H7 (cell line): ENCODE data around the gene RBBP5. TPM values are rescaled to one million over a fixed set of nuclear protein-coding genes. Genes with fewer than 3 reads are reported as not detected.

Source experiments
- DNase-seq: peaks from one replicate; pipeline ENCODE4 v3.0.0; 2012
- H3K27me3 ChIP-seq: 2 replicates; pipeline ENCODE4 v1.6.0; 2011; ENCODE audit warnings: mild to moderate bottlenecking, low read length; ENCODE audit not compliant: control insufficient read depth, insufficient read depth
- H3K36me3 ChIP-seq: replicated peaks from 2 replicates; pipeline ENCODE4 v1.5.1; 2011; ENCODE audit warnings: low read length; ENCODE audit not compliant: control insufficient read depth, insufficient read depth
- H3K4me3 ChIP-seq: 2 replicates; pipeline ENCODE4 v1.5.1; 2011; ENCODE audit warnings: low read depth, mild to moderate bottlenecking, control low read depth, low read length, moderate library complexity; ENCODE audit not compliant: insufficient read depth
- total RNA-seq: library from RNA; depleted of rRNA; stranded (reverse); fragments of >200 nt; shearing (Covaris generic); gene quantifications from 2 replicates; pipeline ENCODE4 v1.2.3, GENCODE V29; 2014

Gene RBBP5
- total RNA-seq, 1 experiment from 2014 or later = 21.7 TPM

- Histone ChIP-seq H3K36me3 (no peaks in the 10 kb centered on the region), H3K27me3 (no peaks in the 10 kb centered on the region), H3K4me3 (no peak overlapping the region)
- no peak for DNase-seq
Observed at GRCh38 chr1:205062319-205062718, 59.5 kb downstream of the RBBP5 start.

DNA sequence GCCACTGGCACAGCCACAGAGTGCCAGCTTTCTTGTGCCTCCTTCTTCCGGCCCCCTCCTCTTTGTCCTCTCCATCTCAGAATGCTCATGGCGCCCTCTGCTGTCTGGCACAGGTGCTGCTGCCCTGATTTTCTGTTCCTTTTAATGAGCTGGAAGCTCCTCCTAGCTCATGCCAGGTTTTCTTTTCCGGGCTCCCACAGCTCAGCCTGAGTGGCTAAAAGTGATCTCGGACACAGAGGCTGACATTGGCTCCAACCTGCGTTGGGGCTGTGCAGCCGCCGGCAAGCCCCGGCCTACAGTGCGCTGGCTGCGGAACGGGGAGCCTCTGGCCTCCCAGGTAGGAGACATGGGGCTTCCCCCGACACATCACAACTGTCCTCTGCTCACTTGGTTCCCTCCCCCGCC is 60.1 kb downstream of the RBBP5 start:
- DNase-seq = peak; percentile 96
- Histone ChIP-seq H3K36me3 (no peaks in the 10 kb centered on the region), H3K27me3 (no peaks in the 10 kb centered on the region), H3K4me3 (no peak overlapping the region)

DNA sequence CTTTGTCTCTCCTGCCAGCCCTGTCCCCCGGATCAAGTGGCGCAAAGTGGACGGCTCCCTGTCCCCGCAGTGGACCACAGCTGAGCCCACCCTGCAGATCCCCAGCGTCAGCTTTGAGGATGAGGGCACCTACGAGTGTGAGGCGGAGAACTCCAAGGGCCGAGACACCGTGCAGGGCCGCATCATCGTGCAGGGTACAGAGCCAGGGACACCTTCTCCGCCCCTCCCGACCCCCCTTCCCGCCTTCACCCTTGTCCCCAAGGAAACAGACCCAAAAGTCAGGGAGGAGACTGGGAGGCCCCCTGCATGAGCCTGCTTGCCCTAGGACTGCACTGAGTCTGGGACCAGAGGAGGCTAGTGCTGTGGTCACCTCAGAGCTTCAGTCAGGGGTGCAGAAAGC is 60.6 kb downstream of the RBBP5 start:
- Histone ChIP-seq H3K27me3 (no peaks in the 10 kb centered on the region), H3K4me3 (no peak overlapping the region), H3K36me3 (no peaks in the 10 kb centered on the region)
- peak; percentile 76 for DNase-seq

DNA sequence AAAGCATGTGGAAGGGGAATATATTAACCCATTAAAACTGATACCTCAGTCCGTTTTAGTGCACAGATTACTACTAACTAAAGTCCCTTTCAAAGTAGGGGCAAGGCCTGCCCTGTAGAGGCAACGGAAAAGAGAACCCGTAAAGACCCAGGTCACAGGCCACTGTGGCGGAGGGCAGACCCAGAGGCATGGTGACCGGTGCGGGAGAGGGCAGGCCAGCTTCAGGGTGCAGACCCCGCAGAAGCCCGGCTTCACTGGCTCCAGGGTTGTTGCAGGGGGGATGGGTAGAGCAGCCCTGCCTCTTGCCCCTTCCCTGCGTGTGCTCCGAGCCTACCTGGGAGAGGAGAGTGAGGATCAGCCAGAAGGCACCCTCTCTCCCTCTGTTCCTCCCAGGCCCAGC is 61.0 kb downstream of the RBBP5 start:
- Histone ChIP-seq H3K36me3 (no peaks in the 10 kb centered on the region), H3K27me3 (no peaks in the 10 kb centered on the region), H3K4me3 (no peak overlapping the region)
- no peak for DNase-seq

DNA sequence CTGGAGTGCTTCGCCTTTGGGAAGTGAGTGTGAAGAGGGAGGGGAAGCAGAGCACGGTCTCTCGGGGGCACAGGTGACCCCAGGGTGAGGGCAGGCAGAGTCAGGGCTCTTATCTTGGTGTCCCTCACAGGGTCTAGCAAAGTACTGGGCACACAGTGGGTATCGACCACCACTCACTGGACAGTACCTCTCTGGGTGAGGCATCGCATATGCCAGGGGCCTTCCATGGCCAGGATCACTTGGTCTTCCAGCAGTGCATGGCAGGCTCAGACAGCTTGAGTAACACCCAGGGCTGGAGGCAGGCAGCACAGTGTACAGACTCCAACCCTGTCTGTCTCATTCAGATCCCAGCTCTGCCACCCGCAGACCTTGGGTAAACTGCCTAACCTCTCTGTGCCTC is 62.1 kb downstream of the RBBP5 start:
- DNase-seq = no peak
- Histone ChIP-seq H3K27me3 (no peaks in the 10 kb centered on the region), H3K4me3 (no peak overlapping the region), H3K36me3 (no peaks in the 10 kb centered on the region)

GRCh38 chr1:205058853-205059252 is 62.9 kb downstream of the RBBP5 start:
- Histone ChIP-seq H3K4me3 (no peak overlapping the region), H3K27me3 (no peaks in the 10 kb centered on the region), H3K36me3 (no peaks in the 10 kb centered on the region)
- DNase-seq = no peak

GRCh38 chr1:205057808-205058575 is 63.8 kb downstream of the RBBP5 start:
- Histone ChIP-seq H3K27me3 (no peaks in the 10 kb centered on the region), H3K4me3 (no peak overlapping the region), H3K36me3 (no peaks in the 10 kb centered on the region)
- DNase-seq = peak; percentile 37

DNA sequence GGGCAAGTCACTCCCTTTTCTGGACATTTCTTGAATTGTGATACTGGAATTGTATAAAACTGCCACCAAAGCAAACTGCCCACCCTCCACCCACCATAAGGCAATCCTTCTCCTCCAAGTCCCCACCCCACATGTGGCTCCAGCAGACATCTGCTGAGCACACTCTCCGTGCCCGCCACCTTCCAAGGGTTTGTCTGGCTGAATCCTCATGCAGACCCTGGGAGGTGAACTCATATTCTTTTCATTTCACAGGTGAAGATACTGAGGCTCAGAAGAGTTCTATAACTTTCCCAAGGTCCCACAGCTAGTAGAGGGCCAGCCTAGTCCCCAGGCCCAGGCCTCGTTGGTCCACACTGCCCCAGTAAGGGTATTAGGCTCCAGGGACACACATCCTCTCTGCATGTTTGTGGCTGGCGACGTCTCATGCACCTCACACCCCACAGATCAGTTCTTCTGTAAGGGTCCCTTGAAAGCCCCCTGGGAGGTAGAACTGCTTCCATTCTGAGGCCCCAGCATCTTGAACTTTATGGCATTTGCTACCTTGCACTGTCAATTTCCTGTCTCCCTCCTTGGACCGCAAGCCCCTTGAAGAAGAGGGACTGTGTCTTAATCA is 64.7 kb downstream of the RBBP5 start:
- Histone ChIP-seq H3K36me3 (no peaks in the 10 kb centered on the region), H3K27me3 (no peaks in the 10 kb centered on the region), H3K4me3 (no peak overlapping the region)
- no peak for DNase-seq

- Histone ChIP-seq H3K36me3 (no peaks in the 10 kb centered on the region), H3K4me3 (no peak overlapping the region), H3K27me3 (no peaks in the 10 kb centered on the region)
- peak; percentile 55 for DNase-seq
Observed at GRCh38 chr1:205056188-205056611, 65.6 kb downstream of the RBBP5 start.

DNA sequence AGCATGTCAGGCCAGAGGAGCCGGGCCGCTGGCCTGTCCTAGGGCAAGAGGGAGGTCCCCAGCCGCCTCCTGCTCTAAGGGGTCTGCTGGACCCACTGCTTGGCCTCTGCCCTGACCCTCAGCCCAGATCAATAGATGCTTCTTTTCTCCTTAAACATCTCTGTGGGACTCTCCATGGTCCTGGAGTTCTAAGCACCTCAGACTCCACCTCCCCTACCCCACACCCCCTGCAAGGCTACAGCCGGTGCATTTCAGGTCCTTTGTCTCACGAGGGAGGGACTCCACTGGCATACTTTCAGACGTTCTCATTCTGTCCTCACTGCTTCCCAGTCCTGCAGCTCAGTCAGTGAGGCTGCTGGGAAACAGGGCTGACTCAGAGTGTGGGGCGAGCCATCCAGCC is 67.8 kb downstream of the RBBP5 start:
- Histone ChIP-seq H3K27me3 (no peaks in the 10 kb centered on the region), H3K36me3 (no peaks in the 10 kb centered on the region), H3K4me3 (no peak overlapping the region)
- DNase-seq = peak; percentile 82

GRCh38 chr1:205053296-205053695 is 68.5 kb downstream of the RBBP5 start:
- Histone ChIP-seq H3K4me3 (no peak overlapping the region), H3K27me3 (no peaks in the 10 kb centered on the region), H3K36me3 (no peaks in the 10 kb centered on the region)
- no peak for DNase-seq

GRCh38 chr1:205052690-205053089 is 69.1 kb downstream of the RBBP5 start:
- Histone ChIP-seq H3K4me3 (no peak overlapping the region), H3K27me3 (no peaks in the 10 kb centered on the region), H3K36me3 (no peaks in the 10 kb centered on the region)
- DNase-seq = no peak

GRCh38 chr1:205049479-205049878 is 72.3 kb downstream of the RBBP5 start:
- DNase-seq = no peak
- Histone ChIP-seq H3K27me3 (peaks cover 3% of the 10 kb centered on the region), H3K4me3 (no peak overlapping the region), H3K36me3 (no peaks in the 10 kb centered on the region)

DNA sequence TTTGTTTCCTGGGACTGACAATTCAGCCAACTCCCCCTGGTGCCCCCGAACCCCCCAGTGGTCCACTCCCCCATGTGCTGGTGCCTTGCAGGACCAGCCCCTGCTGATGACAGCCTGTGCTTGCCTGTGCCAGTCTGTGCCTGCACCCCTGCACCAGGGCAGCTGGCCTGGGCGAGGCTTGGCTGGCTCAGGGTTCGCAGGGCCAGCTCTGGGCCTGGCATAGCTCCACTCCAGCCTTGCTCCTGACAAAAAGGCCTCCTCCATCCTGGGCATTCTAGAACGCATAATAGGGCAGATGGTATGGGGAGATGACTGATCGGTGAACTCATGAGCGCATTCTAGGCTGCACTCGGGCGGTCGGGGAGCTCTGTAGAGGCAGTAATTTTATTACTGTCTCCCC is 73.4 kb downstream of the RBBP5 start:
- no peaks in the 10 kb centered on the region for H3K36me3 ChIP-seq
- H3K4me3 ChIP-seq = no peak overlapping the region
- peaks cover 9% of the 10 kb centered on the region for H3K27me3 ChIP-seq
- no peak for DNase-seq

- Histone ChIP-seq H3K4me3 (no peak overlapping the region), H3K27me3 (peaks cover 9% of the 10 kb centered on the region), H3K36me3 (no peaks in the 10 kb centered on the region)
- no peak for DNase-seq
Observed at GRCh38 chr1:205047764-205048231, 74.0 kb downstream of the RBBP5 start.
